Stimulated activated CD4-positive, alpha-beta T cell treated with anti-CD3 and anti-CD28 coated beads, Interleukin-2, amount 100 ng/mL, for 48 hours (primary cell): ENCODE results near the gene XPNPEP3.
"Not testable (repeated sequence)": the region's sequence is repeated elsewhere in the genome, so short reads cannot be mapped to it uniquely, and the experiment has no call there.

Experiments
- DNase-seq, 2 donors: peaks; one replicate each; pipeline ENCODE4 v3.0.0-alpha.2; 2020

The XPNPEP3 gene

DNA sequence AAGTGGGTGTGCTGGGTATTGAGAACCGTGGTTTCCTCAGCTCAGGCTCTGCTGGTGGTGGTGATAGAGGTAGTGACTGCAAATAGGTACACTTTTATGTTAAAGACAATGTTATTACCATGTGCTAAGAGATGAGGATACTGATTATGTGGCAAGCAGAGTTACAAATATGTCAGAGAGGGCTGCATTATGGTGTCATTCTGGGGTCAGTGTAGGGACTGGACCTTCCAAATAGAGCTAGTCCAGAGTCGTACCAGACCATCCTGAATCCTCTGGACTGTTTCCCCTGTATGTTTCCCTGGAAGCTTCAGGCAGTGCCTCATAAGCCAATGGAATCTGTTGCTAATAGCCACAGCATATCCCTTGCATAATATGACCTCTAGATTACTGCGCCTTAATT, 5.1 kb downstream of the XPNPEP3 start, which contains the start of gene DNAJB7:
Gene DNAJB7, minus strand, starts transcription at position 101 of the 400 bp plus-strand sequence. CDS start 119 bp downstream, outside the sequence.
- DNase-seq: no peak

DNA sequence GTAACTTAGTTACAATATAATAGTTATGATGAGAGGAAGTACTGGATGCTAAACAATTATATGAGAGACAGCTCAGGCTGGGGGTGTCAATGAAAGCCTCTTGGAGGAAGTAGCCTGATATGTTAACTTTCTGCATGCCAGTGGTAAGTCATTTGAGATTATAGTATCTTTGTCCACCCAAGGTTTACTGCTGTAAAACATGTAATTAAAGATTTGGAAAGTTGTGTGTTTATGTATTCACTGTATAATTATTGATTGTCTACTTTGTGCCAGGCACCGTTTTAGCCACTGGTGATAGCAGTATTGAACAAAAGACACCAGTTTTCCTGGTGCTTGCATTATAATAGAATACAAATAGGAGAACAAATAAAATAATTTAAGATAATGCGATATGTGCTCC, 5.6 kb downstream of the XPNPEP3 start:
- DNase-seq: no peak

GRCh38 chr22:40867109-40867508, 10.2 kb downstream of the XPNPEP3 start:
- no peak for DNase-seq

DNA sequence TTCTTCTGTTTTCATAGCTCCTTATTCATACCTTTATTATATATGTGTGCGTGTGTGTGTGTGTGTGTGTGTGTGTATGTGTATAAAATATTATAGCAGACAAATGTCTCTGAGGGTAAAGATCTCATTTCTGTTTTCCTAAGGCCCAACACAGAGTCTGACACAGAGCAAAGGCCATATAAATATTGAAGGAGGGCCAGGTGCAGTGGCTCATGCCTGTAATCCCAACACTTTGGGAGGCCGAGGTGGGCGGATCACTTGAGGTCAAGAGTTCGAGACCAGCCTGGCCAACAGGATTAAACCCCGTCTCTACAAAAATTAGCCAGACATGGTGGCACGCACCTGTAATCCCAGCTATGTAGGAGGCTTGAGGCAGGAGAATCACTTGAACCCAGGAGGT, 11.4 kb downstream of the XPNPEP3 start:
- DNase-seq: not testable (repeated sequence)

DNA sequence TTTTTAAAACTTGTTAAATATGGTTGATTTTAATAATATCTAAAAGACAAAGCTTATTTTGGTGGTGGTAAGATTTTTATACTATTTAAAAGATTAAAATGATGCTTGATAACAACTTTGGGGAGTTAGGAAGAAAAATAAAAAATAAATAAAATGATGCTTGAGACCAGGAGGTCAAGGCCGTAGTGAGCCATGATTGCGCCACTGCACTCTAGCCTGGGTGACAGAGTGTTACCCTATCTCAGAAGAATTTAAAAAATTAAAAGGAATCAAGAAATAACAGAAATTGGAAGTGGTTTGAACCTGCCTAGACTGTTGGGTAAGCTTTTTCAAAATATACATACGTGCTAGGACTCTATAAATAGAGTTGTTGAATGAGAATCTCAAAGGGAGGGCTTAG, 17.1 kb downstream of the XPNPEP3 start:
- no peak for DNase-seq

DNA sequence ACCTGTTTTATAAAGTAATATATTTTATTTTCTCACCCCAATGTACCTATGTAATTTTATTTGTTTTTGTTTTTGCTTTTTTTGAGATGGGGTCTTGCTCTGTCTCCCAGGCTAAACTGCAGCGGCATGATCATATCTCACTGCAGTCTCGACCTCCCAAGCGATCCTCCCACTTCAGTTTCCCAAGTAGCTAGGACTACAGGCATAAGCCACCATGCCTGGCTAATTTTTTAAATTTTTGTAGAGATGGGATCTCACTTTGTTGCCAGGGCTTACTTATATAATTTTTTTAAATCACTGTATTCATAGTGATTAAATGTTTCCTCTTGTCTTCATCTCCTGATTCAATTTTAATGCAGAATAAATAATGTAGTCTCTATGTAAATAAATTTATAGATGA, 18.2 kb downstream of the XPNPEP3 start:
- no peak for DNase-seq

DNA sequence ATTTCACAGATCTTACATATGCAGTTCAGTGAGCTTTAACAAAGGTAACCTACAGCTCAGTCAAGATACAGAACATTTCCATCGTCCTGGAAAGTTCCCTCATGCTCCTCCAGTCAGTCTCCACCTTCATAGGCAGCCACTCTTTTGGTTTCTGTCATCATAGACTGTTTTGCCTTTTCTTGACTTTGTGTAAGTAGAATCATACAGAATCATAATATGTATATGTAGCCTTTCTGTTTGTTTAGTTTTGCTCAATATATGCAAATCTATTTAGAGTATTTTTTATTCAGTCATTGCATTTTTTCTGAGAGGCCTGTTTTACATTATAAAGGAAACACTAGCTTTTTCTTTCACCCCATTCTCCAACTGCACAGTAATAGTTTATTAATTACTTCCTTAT, 20.0 kb downstream of the XPNPEP3 start:
- DNase-seq: no peak

DNA sequence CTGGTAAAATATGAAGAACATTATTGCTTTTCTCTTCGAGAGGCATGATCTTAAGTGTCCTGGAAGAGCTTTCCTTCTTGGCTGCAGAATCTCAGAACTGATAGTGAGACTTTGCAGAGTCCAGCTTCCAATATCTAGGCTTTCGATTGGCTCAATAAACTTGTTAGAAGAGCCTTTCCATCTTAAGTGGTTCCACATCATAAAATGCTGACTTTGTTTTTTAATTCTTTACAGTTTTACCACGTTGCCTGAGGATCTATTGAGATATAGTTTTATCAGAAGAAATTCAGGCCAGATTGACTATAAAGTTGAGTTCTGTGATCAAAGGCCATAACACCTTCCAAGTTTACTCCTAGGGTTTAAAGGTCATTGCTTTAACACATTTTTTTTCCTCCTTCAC, 20.5 kb downstream of the XPNPEP3 start:
- DNase-seq: no peak

- DNase-seq: no peak
These were observed 22.0 kb downstream of the XPNPEP3 start for GRCh38 chr22:40878922-40879321.

GRCh38 chr22:40889116-40889515, 32.2 kb downstream of the XPNPEP3 start:
- no peak for DNase-seq

GRCh38 chr22:40890881-40891280, 33.9 kb downstream of the XPNPEP3 start:
- no peak for DNase-seq

- no peak for DNase-seq
These were observed 37.5 kb downstream of the XPNPEP3 start for GRCh38 chr22:40894417-40894816.

GRCh38 chr22:40898850-40899357, 42.0 kb downstream of the XPNPEP3 start:
- DNase-seq: peak; percentile 6 to 9

DNA sequence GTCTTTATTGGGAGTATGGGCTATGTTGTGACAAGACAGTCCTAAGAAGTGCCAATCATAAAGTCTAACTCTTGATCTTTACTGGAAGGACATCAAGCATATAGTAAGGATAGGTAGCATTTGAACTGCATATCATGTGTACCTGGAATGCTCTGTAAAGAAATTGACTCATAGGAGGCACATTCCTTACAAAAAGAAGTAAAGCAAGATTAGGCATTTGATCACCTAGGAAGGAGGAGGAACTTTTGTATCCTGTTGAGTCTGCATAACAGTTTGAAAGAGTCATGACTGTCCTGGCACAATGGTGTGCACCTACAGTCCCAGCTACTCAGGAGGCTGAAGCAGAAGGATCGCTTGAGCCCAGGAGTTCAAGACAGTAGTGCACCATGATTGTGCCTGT, 47.2 kb downstream of the XPNPEP3 start:
- DNase-seq: no peak

GRCh38 chr22:40908895-40909294, 51.9 kb downstream of the XPNPEP3 start:
- no peak for DNase-seq

GRCh38 chr22:40911772-40912171, 54.8 kb downstream of the XPNPEP3 start:
- no peak for DNase-seq

- DNase-seq: not testable (repeated sequence)
These were observed 56.0 kb downstream of the XPNPEP3 start for GRCh38 chr22:40912987-40913386.

DNA sequence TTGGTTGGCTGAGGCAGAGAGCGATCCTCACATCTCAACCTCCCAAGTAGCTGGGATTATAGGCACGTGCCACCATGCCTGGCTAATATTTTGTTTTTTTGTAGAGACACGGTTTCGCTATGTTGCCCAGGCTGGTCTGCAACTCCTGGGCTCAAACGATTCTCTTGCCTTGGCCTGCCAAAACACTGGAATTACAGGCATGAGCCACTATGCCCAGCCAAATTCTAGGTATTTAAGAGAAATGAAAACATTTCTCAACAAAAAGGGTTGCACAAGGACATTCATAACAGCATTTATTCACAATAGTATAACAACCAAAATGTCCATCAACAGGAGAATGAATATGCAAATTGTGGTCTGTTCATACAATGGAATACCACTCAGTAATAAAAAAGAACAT, 62.5 kb downstream of the XPNPEP3 start:
- no peak for DNase-seq

- DNase-seq: no peak
These were observed 63.6 kb downstream of the XPNPEP3 start for GRCh38 chr22:40920526-40920925.

- peak in 1 of 2 donors; percentile 7 for DNase-seq
These were observed 65.7 kb downstream of the XPNPEP3 start for GRCh38 chr22:40922484-40923303.

DNA sequence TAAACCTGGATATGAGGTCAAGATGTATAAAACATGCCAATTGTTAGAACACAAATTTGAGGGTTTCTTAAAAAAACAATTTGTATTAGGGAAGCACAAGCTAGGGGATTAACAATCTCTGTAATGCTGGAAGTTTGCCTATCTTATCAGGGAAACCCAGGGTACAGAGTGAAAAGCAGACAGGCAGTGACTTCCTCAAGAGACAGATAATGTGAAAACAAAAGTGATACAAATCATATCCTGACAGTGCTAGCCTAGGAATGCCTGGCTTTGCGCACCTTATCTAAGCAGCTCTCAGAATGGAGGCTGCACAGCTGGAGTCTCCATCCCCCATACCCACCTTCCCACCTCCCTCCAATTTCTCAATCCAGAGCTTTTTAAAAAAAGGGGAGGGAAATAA, 71.7 kb downstream of the XPNPEP3 start:
- DNase-seq: no peak

GRCh38 chr22:40932396-40932795, 75.4 kb downstream of the XPNPEP3 start:
- no peak for DNase-seq

DNA sequence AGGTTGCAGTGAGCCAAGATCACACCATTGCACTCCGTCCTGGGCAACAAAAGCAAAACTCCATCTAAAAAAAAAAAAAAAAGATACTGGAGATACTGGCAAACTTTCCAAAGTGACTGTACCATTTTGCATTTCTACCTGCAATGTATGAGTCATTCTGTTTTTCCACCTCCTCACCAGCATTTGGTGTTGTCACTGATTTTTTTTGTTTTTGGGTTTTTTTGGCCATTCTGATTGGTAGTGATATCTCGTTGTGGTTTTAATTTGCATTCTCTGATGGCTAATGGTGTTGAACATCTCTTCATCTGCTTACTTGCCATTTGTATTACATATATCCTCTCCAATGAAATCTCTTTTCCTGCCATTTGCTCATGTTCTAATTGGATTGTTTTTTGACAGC, 82.3 kb downstream of the XPNPEP3 start:
- DNase-seq: no peak

DNA sequence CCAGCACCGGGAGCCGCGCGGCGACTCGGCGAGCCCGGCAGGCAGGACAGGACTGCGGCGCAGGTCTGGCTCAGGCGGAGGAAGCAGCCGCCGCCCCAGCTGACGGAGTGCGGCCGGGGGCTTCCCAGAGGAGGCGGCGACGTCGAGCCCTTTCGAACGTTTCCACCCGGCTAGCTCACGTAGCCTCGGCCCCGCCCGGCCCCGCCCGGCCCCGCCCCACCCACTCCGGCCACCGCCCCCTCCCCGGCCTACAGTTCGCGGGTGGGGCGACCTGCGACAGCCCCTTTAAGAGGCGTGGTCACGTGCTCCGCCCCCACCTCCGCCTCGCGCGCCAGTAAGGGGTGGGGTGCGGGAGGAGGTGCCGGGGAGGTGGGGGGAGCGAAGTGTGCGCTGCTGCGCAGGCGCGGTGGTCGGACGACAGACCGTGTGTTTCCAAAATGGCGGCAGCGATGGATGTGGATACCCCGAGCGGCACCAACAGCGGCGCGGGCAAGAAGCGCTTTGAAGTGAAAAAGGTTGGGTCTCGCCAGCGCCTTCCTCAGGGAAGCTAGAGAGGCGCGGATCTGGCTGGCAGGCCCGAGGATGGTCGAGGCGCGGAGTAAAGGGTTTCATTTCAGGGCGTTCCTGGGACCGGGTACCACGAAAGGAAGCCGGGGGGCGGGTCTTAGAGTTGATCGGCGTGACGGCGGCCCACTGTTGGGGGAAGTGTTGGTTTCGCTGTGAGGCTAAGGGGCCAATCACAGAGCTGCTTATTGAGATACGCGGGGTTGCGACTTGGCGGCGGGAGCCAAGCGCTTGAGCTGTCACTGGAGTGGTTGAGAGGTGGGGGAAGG, 94.2 kb downstream of the XPNPEP3 start, which contains the start of gene RBX1:
Gene RBX1, plus strand, starts transcription at position 417 of the 833 bp plus-strand sequence. Its CDS starts 21 bp downstream, at position 438.
- peak; percentile 96 to 97 for DNase-seq
